Loucy (cell line): Measurements from ENCODE around the gene KRTAP10-11.

Experiments
- H2AFZ ChIP-seq: fragments of 200-600 bp; sonication (generic); 2 replicates; pipeline ENCODE4 v1.6.0; 2016; ENCODE audit warnings: antibody characterized with exemption, mild to moderate bottlenecking, low read length, moderate library complexity
- H3F3A ChIP-seq: fragments of 200-600 bp; 2 replicates; pipeline ENCODE4 v1.6.0; 2016; ENCODE audit warnings: antibody characterized with exemption, low read depth, mild to moderate bottlenecking
- H3K27me3 ChIP-seq: fragments of 200-600 bp; sonication (generic); 2 replicates; pipeline ENCODE4 v1.6.1; 2014; ENCODE audit warnings: low read length, mild to moderate bottlenecking; ENCODE audit not compliant: insufficient read depth, poor library complexity, severe bottlenecking
- H3K36me3 ChIP-seq: fragments of 200-600 bp; sonication (generic); 2 replicates; pipeline ENCODE4 v1.6.1; 2016; ENCODE audit warnings: low read length; ENCODE audit not compliant: insufficient read depth
- H3K4me1 ChIP-seq: fragments of 200-600 bp; sonication (generic); 2 replicates; pipeline ENCODE4 v1.5.1; 2014; ENCODE audit warnings: low read length, mild to moderate bottlenecking; ENCODE audit not compliant: insufficient read depth, poor library complexity, severe bottlenecking
- H3K4me2 ChIP-seq: fragments of 200-600 bp; sonication (generic); 2 replicates; pipeline ENCODE4 v1.6.0; 2014; ENCODE audit warnings: antibody characterized with exemption, low read length, low read depth, mild to moderate bottlenecking; ENCODE audit not compliant: poor library complexity, severe bottlenecking
- H3K4me3 ChIP-seq: fragments of 200-600 bp; sonication (generic); 2 replicates; pipeline ENCODE4 v1.5.1; 2014; ENCODE audit warnings: low read length, mild to moderate bottlenecking, mixed read lengths; ENCODE audit not compliant: poor library complexity, severe bottlenecking
- H3K79me2 ChIP-seq: fragments of 200-600 bp; sonication (generic); 2 replicates; pipeline ENCODE4 v1.6.1; 2014; ENCODE audit warnings: low read length; ENCODE audit not compliant: insufficient read depth
- H3K9ac ChIP-seq: fragments of 200-600 bp; sonication (generic); 2 replicates; pipeline ENCODE4 v1.6.0; 2014; ENCODE audit warnings: mild to moderate bottlenecking, low read depth, low read length, moderate library complexity; ENCODE audit not compliant: poor library complexity, severe bottlenecking
- H3K9me2 ChIP-seq: fragments of 200-600 bp; sonication (generic); replicated peaks from 2 replicates; pipeline ENCODE4 v1.6.1; 2016; ENCODE audit warnings: low read depth, low read length, mixed read lengths
- H3K9me3 ChIP-seq: fragments of 200-600 bp; sonication (generic); 2 replicates; pipeline ENCODE4 v1.6.1; 2014; ENCODE audit warnings: mild to moderate bottlenecking, antibody characterized with exemption, low read length, low read depth; ENCODE audit not compliant: insufficient read depth
- H4K20me1 ChIP-seq: fragments of 200-600 bp; sonication (generic); 2 replicates; pipeline ENCODE4 v1.6.0; 2014; ENCODE audit warnings: antibody characterized with exemption, low read length, mild to moderate bottlenecking; ENCODE audit not compliant: insufficient read depth, poor library complexity, severe bottlenecking
- CTCF ChIP-seq: fragments of 200-600 bp; sonication (generic); conservative IDR thresholded peaks from 2 replicates; pipeline ENCODE4 v1.5.1; 2014; ENCODE audit warnings: mild to moderate bottlenecking, antibody characterized with exemption, low read length
- EZH2phosphoT487 ChIP-seq: fragments of 200-600 bp; IDR thresholded peaks from 2 replicates; pipeline ENCODE4 v1.6.1; 2018; ENCODE audit warnings: antibody characterized with exemption, mild to moderate bottlenecking, moderate library complexity, borderline replicate concordance

The KRTAP10-11 gene

GRCh38 chr21:44628707-44629391 lies 17.4 kb upstream of the KRTAP10-11 start:
- H3K9me2 ChIP-seq, result no peaks in the 10 kb centered on the region
- H3K27me3 ChIP-seq, result no peaks in the 10 kb centered on the region
- no peaks in the 10 kb centered on the region for H3K36me3 ChIP-seq
- no peak overlapping the region for H2AFZ ChIP-seq
- TF ChIP-seq EZH2phosphoT487 (no peak), CTCF (no peak)
- H4K20me1 ChIP-seq, result no peaks in the 10 kb centered on the region
- peaks cover 17% of the 10 kb centered on the region; the same call in 1 of the 2 replicates for H3K9me3 ChIP-seq
- no peaks in the 10 kb centered on the region for H3K4me1 ChIP-seq
- no peak overlapping the region for H3K4me3 ChIP-seq
- no peak overlapping the region for H3K4me2 ChIP-seq
- no peaks in the 10 kb centered on the region for H3F3A ChIP-seq
- H3K9ac ChIP-seq, result no peak overlapping the region
- H3K79me2 ChIP-seq, result no peaks in the 10 kb centered on the region

DNA sequence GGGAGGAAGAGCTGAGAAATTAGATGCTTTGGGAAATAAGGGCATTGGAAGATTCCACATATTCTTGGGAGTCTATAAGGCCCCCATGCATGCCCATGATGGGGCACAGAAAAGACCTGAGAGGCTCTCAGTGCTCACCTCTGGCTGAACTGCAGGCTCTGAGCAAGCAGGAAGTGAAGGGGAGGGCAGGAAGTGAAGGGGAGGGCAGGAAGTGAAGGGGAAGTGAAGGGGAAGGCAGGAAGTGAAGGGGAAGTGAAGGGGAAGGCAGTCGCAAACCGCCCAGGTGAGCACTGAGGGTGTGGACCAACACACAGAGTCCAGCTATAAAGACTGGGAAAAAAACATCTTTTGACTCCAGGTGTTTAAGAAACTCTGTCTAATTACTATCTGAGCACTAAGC lies 15.8 kb upstream of the KRTAP10-11 start:
- H2AFZ ChIP-seq, result no peak overlapping the region
- no peak overlapping the region for H3K9ac ChIP-seq
- TF ChIP-seq EZH2phosphoT487 (no peak), CTCF (no peak)
- no peak overlapping the region for H3K4me2 ChIP-seq
- H3K36me3 ChIP-seq, result no peaks in the 10 kb centered on the region
- no peaks in the 10 kb centered on the region for H3K27me3 ChIP-seq
- H4K20me1 ChIP-seq, result no peaks in the 10 kb centered on the region
- H3K4me3 ChIP-seq, result no peak overlapping the region
- peaks cover 14% of the 10 kb centered on the region; the same call in 1 of the 2 replicates for H3K9me3 ChIP-seq
- no peaks in the 10 kb centered on the region for H3K79me2 ChIP-seq
- H3K9me2 ChIP-seq, result no peaks in the 10 kb centered on the region
- no peaks in the 10 kb centered on the region for H3F3A ChIP-seq
- H3K4me1 ChIP-seq, result no peaks in the 10 kb centered on the region

DNA sequence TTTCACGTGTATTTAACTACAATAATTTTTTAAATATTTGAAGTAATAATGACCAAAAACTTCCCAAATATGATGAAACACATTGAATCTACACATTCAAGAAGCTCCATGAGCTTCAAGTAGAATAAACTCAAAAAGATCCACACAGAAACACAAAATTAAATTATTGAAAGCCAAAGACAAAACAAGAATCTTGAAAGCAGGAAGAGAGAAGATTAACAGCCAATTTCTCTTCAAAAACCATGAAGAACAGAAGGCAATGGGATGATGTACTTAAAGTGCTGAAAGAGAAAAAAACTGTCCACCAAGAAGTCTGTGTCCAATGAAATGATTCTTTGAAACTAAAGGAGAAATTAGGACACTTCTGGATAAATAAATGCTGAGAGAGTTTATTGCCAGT lies 14.1 kb upstream of the KRTAP10-11 start:
- Histone ChIP-seq H3K9me2 (no peaks in the 10 kb centered on the region), H3K4me2 (no peak overlapping the region), H3K4me3 (no peak overlapping the region), H3K9ac (no peak overlapping the region), H3K4me1 (no peaks in the 10 kb centered on the region), H2AFZ (no peak overlapping the region), H4K20me1 (no peaks in the 10 kb centered on the region), H3K27me3 (no peaks in the 10 kb centered on the region), H3K9me3 (peaks cover 14% of the 10 kb centered on the region; the same call in 1 of the 2 replicates), H3K36me3 (no peaks in the 10 kb centered on the region), H3F3A (no peaks in the 10 kb centered on the region), H3K79me2 (no peaks in the 10 kb centered on the region)
- TF ChIP-seq EZH2phosphoT487 (no peak), CTCF (no peak)
